SW480 (cell line): Measurements from ENCODE around the gene LIMS2.

Source experiments
- DNase-seq: peaks from one replicate; pipeline ENCODE4 v3.0.0-alpha.2; 2016; ENCODE audit warnings: low spot score

The LIMS2 gene

GRCh38 chr2:127645395-127646291 is 29.7 kb downstream of the LIMS2 start, which contains the start of gene GPR17:
Gene GPR17 (plus strand): TSS chr2:127646153. CDS start chr2:127650736, 4,583 bp downstream.
- peak; percentile 19 for DNase-seq

GRCh38 chr2:127645026-127645394 is 30.3 kb downstream of the LIMS2 start:
- no peak for DNase-seq

- no peak for DNase-seq
Observed at GRCh38 chr2:127644066-127645025, 31.0 kb downstream of the LIMS2 start.

GRCh38 chr2:127643439-127644065 is 31.8 kb downstream of the LIMS2 start:
- DNase-seq: no peak

GRCh38 chr2:127642706-127643438 is 32.5 kb downstream of the LIMS2 start:
- DNase-seq: no peak

GRCh38 chr2:127641846-127642507 is 33.4 kb downstream of the LIMS2 start:
- no peak for DNase-seq

- no peak for DNase-seq
Observed at GRCh38 chr2:127641133-127641532, 34.2 kb downstream of the LIMS2 start.

GRCh38 chr2:127640082-127641072 is 35.0 kb downstream of the LIMS2 start:
- DNase-seq: no peak

- DNase-seq: no peak
Observed at GRCh38 chr2:127639111-127639474, 36.2 kb downstream of the LIMS2 start.

GRCh38 chr2:127638361-127639110 is 36.8 kb downstream of the LIMS2 start:
- DNase-seq: no peak

GRCh38 chr2:127637725-127638252 is 37.5 kb downstream of the LIMS2 start:
- DNase-seq: peak; percentile 39

GRCh38 chr2:127637236-127637630 is 38.1 kb downstream of the LIMS2 start:
- DNase-seq: no peak

- DNase-seq: no peak
Observed at GRCh38 chr2:127636248-127637235, 38.8 kb downstream of the LIMS2 start.

- DNase-seq: no peak
Observed at GRCh38 chr2:127635380-127636237, 39.7 kb downstream of the LIMS2 start.

- DNase-seq: no peak
Observed at GRCh38 chr2:127634626-127635379, 40.5 kb downstream of the LIMS2 start.
